CD4-positive, CD25-positive, alpha-beta regulatory T cell (primary cell): ENCODE measurements around the gene LSM14A. TPM values are rescaled to one million over a fixed set of nuclear protein-coding genes. Genes with fewer than 3 reads are reported as not detected.

Source experiments
- ATAC-seq, 2 donors: fragments of 150-1000 bp; cut with Tn5 transposase; one replicate each; pipeline ENCODE4 v1.10.0; 2021; ENCODE audit warnings: low read depth in 2 of 2, moderate number of reproducible peaks in 2 of 2, moderate library complexity in 1 of 2
- DNase-seq, 3 donors: peaks; one replicate each; pipeline versions ENCODE4 v3.0.0 to v3.0.0-alpha.2; 2012 to 2022; ENCODE audit warnings: mixed read lengths in 1 of 3
- H3K27ac ChIP-seq: one replicate; pipeline ENCODE4 v1.7.0; 2013; ENCODE audit warnings: mild to moderate bottlenecking, low read length; ENCODE audit not compliant: insufficient read depth, poor library complexity, severe bottlenecking
- H3K27me3 ChIP-seq: one replicate; pipeline ENCODE4 v1.7.0; 2013; ENCODE audit warnings: low read length; ENCODE audit not compliant: control insufficient read depth, insufficient read depth
- H3K36me3 ChIP-seq: one replicate; pipeline ENCODE4 v1.7.0; 2013; ENCODE audit warnings: mild to moderate bottlenecking, low read length, moderate library complexity; ENCODE audit not compliant: control insufficient read depth, insufficient read depth
- H3K4me1 ChIP-seq: 2 replicates; pipeline ENCODE4 v1.7.0; 2013; ENCODE audit warnings: mild to moderate bottlenecking, low read length; ENCODE audit not compliant: insufficient read depth, control insufficient read depth, poor library complexity, severe bottlenecking
- H3K4me3 ChIP-seq: one replicate; pipeline ENCODE4 v1.7.0; 2013; ENCODE audit warnings: low read depth, mild to moderate bottlenecking, low read length, moderate library complexity
- H3K9me3 ChIP-seq, 2 experiments: 1 replicate in 1 of 2; 2 replicates in 1 of 2; pipeline ENCODE4 v1.7.0; 2013; ENCODE audit warnings: low read length in 2 of 2, mild to moderate bottlenecking in 1 of 2, moderate library complexity in 1 of 2; ENCODE audit not compliant: control insufficient read depth in 2 of 2
- H3K27ac Mint-ChIP-seq, 3 donors: one replicate each; pipeline ENCODE4 v1.8.0; 2020 to 2022; ENCODE audit warnings: mild to moderate bottlenecking in 3 of 3, mixed read lengths in 3 of 3, moderate library complexity in 2 of 3
- H3K27me3 Mint-ChIP-seq: one replicate; pipeline ENCODE4 v1.8.0; 2022; ENCODE audit warnings: mild to moderate bottlenecking, mixed read lengths
- H3K36me3 Mint-ChIP-seq: one replicate; pipeline ENCODE4 v1.8.0; 2020; ENCODE audit warnings: mixed read lengths
- H3K4me1 Mint-ChIP-seq, 4 donors: one replicate each; pipeline ENCODE4 v1.8.0; 2020 to 2022; ENCODE audit warnings: mixed read lengths in 4 of 4, mild to moderate bottlenecking in 1 of 4
- H3K4me3 Mint-ChIP-seq, 4 donors: one replicate each; pipeline ENCODE4 v1.8.0; 2020 to 2022; ENCODE audit warnings: mild to moderate bottlenecking in 4 of 4, mixed read lengths in 4 of 4, moderate library complexity in 3 of 4
- H3K9me3 Mint-ChIP-seq, 7 donors: one replicate each; pipeline ENCODE4 v1.8.0; 2020 to 2022; ENCODE audit warnings: mixed read lengths in 7 of 7, mild to moderate bottlenecking in 3 of 7, moderate library complexity in 2 of 7
- polyA plus RNA-seq, 4 donors: library from polyadenylated mRNA; unstranded; fragments of 300-500 nt; fragmentation: Illumina TruSeq; gene quantifications; one replicate each; pipeline ENCODE4 v1.2.3, GENCODE V29; 2021
- total RNA-seq: library from RNA; stranded (reverse); gene quantifications from one replicate; pipeline ENCODE4 v1.2.3, GENCODE V29; 2022

LSM14A gene
- total and polyA plus RNA-seq, 5 donors from 2014 or later = 133 to 175 (median 150) TPM

DNA sequence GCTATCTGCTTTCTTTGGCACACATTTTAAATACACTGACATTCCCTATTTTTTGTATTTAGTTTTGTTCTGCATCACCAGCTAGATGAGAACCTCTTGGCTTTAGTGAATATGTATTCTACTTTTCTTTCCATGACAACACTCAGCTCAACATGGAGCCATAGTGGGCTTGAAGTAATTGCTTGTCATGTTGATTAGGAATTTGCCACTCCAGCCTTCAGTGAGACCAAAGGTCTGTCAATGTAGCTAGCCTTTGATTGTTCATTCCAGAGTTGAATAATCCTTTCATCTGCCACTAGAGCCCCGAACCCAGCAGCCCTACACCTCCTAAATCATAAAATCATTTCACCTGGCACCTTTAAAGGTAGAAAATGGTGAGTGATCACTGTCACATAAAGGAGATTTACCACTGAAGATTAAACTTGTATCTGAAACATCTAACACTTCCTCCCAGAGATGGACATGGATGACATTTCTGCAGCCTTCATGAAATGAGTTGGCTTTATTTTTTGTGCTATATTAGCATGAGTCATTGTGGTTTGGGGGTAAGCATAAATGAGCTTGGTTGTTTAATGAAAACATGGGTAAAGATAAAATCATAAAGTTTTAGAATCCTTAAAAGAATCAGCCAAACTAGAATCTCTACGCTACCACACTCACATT is 52.8 kb downstream of the LSM14A start:
- peak; percentile 55 to 64 for ATAC-seq
- Mint-ChIP-seq H3K9me3 (no peaks in the 10 kb centered on the region), H3K4me1 (peaks cover 23 to 44% (median 40%) of the 10 kb centered on the region in 4 donors), H3K27ac (peak overlapping the region; percentile 20 to 66 (median 53)), H3K4me3 (peak overlapping the region in 3 of 4 donors; percentile 17 to 51 (median 21)), H3K36me3 (peaks cover 59% of the 10 kb centered on the region), H3K27me3 (no peaks in the 10 kb centered on the region)
- Histone ChIP-seq H3K27me3 (no peaks in the 10 kb centered on the region), H3K27ac (peak overlapping the region; percentile 55), H3K9me3 (no peaks in the 10 kb centered on the region), H3K4me3 (peak overlapping the region; percentile 8), H3K4me1 (peaks cover 24% of the 10 kb centered on the region), H3K36me3 (peaks cover 86% of the 10 kb centered on the region)
- peak in 1 of 3 donors; percentile 67 for DNase-seq

DNA sequence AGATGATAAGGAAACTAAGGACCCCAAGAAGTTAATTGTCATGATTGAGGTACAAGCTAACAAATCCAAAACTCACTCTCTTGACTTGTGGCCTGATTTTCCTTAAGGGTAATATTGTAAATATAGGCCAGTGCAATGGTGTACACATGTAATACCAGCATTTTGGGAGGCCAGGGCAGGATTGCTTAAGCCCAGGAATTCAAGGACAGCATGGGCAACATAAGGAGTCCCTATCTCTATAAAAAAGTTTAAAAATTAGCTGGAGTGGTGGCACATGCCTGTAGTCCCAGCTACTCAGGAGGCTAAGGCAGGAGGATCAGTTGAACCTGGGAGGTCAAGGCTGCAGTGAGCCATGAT is 53.3 kb downstream of the LSM14A start:
- Mint-ChIP-seq H3K9me3 (no peaks in the 10 kb centered on the region), H3K4me1 (peaks cover 18 to 40% (median 36%) of the 10 kb centered on the region in 4 donors), H3K36me3 (peaks cover 56% of the 10 kb centered on the region), H3K4me3 (peak overlapping the region in 2 of 4 donors; percentile 17 to 21), H3K27me3 (no peaks in the 10 kb centered on the region), H3K27ac (peak overlapping the region in 2 of 3 donors; percentile 51 to 53)
- H3K9me3 ChIP-seq = no peaks in the 10 kb centered on the region
- H3K4me3 ChIP-seq = peak overlapping the region; percentile 8
- H3K27ac ChIP-seq = peak overlapping the region; percentile 55
- H3K36me3 ChIP-seq = peaks cover 85% of the 10 kb centered on the region
- peaks cover 24% of the 10 kb centered on the region for H3K4me1 ChIP-seq
- no peak for DNase-seq
- no peaks in the 10 kb centered on the region for H3K27me3 ChIP-seq
- no peak for ATAC-seq

DNA sequence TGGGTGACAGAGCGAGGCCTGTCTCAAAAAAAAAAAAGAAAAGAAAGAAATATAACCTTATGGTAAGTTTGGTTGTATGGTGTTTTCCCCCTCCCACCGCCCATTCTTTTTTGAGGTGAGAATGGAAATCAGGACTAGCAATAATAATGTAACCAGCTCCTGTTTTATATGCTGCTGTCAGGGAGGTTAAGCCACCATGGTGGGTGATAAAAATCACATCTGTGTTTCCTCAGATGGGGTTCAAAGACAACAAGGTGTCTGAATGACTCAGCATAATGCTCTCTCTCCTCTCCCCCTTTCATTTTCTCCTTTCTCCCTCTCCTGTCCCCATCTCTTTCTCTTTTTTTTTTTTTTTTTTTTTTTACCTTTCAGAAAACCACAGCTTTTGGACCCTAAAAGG is 53.7 kb downstream of the LSM14A start:
- DNase-seq (peak in 1 of 3 donors; percentile 67), ATAC-seq (peak in 1 of 2 donors; percentile 30)
- Histone ChIP-seq H3K4me1 (peaks cover 24% of the 10 kb centered on the region), H3K27me3 (no peaks in the 10 kb centered on the region), H3K9me3 (no peaks in the 10 kb centered on the region), H3K27ac (peak overlapping the region; percentile 55), H3K36me3 (peaks cover 81% of the 10 kb centered on the region), H3K4me3 (no peak overlapping the region)
- H3K4me3 Mint-ChIP-seq = peak overlapping the region in 2 of 4 donors; percentile 17 to 33
- peaks cover 55% of the 10 kb centered on the region for H3K36me3 Mint-ChIP-seq
- H3K27me3 Mint-ChIP-seq = no peaks in the 10 kb centered on the region
- peaks cover 17 to 38% (median 35%) of the 10 kb centered on the region in 4 donors for H3K4me1 Mint-ChIP-seq
- H3K9me3 Mint-ChIP-seq = no peaks in the 10 kb centered on the region
- peak overlapping the region in 2 of 3 donors; percentile 51 to 53 for H3K27ac Mint-ChIP-seq

DNA sequence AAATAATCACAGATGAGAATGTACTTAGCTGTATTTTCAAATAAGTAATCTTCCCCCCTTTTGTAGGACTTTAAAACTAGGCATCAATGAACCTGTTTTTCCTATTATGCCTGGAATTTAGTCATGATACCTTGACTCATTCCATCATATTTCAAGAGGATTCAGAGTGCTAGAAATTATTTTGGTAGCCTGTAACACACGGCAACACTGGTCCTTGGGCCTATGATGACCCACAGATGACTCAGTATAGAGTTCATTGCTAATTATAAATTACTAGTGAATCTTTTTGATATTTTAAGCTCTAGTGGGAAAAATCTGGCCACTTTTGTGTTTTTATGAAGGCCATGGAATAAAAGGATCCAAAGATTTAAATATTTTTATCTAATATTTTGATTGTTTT is 56.0 kb downstream of the LSM14A start:
- no peaks in the 10 kb centered on the region for H3K9me3 Mint-ChIP-seq
- H3K36me3 ChIP-seq = peaks cover 59% of the 10 kb centered on the region
- no peak overlapping the region for H3K27ac Mint-ChIP-seq

DNA sequence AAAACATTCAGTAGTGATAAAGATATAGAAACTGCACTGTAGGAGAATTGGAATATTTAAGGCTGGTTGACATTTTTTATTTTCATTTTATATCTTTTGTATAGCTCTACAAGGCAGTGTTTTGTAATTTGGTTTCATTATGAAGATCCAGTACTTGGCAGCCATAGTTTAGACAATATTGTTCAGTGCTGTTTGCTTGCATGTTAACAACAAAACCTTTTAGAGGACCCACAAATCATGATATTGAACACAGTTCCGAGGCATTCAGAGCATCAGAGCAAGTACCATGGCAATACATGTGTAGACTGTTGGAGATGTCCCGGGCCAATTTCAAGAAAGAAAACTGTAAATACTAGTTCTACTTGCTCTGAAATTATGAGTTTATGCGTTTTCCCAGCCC is 56.5 kb downstream of the LSM14A start:
- H3K4me3 Mint-ChIP-seq = no peak overlapping the region
- ATAC-seq (no peak), DNase-seq (no peak)
- H3K27ac Mint-ChIP-seq = peak overlapping the region in 1 of 3 donors; percentile 14
- H3K27me3 Mint-ChIP-seq = no peaks in the 10 kb centered on the region
- H3K36me3 Mint-ChIP-seq = peaks cover 40% of the 10 kb centered on the region
- H3K9me3 ChIP-seq = no peaks in the 10 kb centered on the region
- peaks cover 55% of the 10 kb centered on the region for H3K36me3 ChIP-seq
- no peaks in the 10 kb centered on the region for H3K27me3 ChIP-seq
- no peak overlapping the region for H3K27ac ChIP-seq
- H3K4me1 Mint-ChIP-seq = peaks cover 27 to 49% (median 36%) of the 10 kb centered on the region in 4 donors
- peaks cover 32% of the 10 kb centered on the region for H3K4me1 ChIP-seq
- H3K4me3 ChIP-seq = no peak overlapping the region
- no peaks in the 10 kb centered on the region for H3K9me3 Mint-ChIP-seq

More for the DNA sequence above, 56.0 kb downstream of the LSM14A start:
- H3K27me3 ChIP-seq = no peaks in the 10 kb centered on the region
- no peak overlapping the region for H3K4me3 ChIP-seq
- H3K4me1 ChIP-seq = peaks cover 32% of the 10 kb centered on the region
- Mint-ChIP-seq H3K4me3 (no peak overlapping the region), H3K36me3 (peaks cover 42% of the 10 kb centered on the region), H3K27me3 (no peaks in the 10 kb centered on the region), H3K4me1 (peaks cover 27 to 49% (median 38%) of the 10 kb centered on the region in 4 donors)
- ATAC-seq = no peak
- H3K27ac ChIP-seq = no peak overlapping the region
- no peaks in the 10 kb centered on the region for H3K9me3 ChIP-seq
- DNase-seq = no peak

DNA sequence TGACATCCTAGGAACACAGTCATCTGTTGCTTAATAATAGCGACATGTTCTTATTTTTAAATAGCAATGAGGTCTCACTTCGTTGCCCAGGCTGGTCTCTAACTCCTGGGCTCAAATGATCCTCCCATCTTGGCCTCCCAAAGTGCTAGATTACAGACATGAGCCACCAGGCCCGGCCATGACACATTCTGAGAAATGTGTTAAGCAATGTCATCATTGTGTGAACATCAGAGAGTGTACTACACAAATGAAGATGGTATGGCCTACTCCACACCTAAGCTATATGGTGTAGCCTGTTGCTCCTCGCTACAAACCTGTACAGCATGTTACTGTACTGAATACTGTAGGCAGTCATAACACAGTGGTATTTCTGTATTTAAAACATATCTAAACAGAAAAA is 57.4 kb downstream of the LSM14A start:
- peak overlapping the region in 1 of 3 donors; percentile 35 for H3K27ac Mint-ChIP-seq
- peaks cover 27% of the 10 kb centered on the region for H3K4me1 ChIP-seq
- no peaks in the 10 kb centered on the region for H3K9me3 Mint-ChIP-seq
- no peaks in the 10 kb centered on the region for H3K27me3 ChIP-seq
- peaks cover 34% of the 10 kb centered on the region for H3K36me3 Mint-ChIP-seq
- H3K27ac ChIP-seq = no peak overlapping the region
- peaks cover 49% of the 10 kb centered on the region for H3K36me3 ChIP-seq
- H3K9me3 ChIP-seq = no peaks in the 10 kb centered on the region
- no peak overlapping the region for H3K4me3 Mint-ChIP-seq
- peaks cover 27 to 41% (median 31%) of the 10 kb centered on the region in 4 donors for H3K4me1 Mint-ChIP-seq
- no peak for DNase-seq
- ATAC-seq = no peak
- H3K27me3 Mint-ChIP-seq = no peaks in the 10 kb centered on the region
- H3K4me3 ChIP-seq = no peak overlapping the region

DNA sequence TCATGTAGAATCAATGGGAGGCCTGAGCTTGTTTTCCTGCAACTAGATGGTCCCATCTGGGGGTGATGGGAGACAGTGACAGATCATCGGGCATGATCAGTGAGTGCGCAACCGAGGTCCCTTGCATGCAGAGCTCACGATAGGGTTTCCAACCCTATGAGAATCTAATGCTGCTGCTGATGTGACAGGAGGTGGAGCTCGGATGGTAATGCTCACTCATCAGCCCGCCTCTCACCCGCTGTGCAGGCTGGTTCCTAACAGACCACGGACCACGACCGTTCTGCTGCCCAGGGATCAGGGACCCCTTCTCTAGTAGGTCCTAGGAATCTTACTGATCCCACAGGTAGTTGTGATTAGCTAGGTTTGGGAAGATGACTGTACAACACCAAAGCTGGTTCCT is 58.5 kb downstream of the LSM14A start:
- ATAC-seq = no peak
- Mint-ChIP-seq H3K27ac (no peak overlapping the region), H3K36me3 (peaks cover 30% of the 10 kb centered on the region), H3K4me1 (peaks cover 16 to 37% (median 21%) of the 10 kb centered on the region in 4 donors), H3K9me3 (peaks cover 0 to 4% (median 0%) of the 10 kb centered on the region in 7 donors), H3K4me3 (peak overlapping the region in 1 of 4 donors; percentile 22), H3K27me3 (no peaks in the 10 kb centered on the region)
- H3K4me3 ChIP-seq = no peak overlapping the region
- peaks cover 16% of the 10 kb centered on the region for H3K4me1 ChIP-seq
- no peaks in the 10 kb centered on the region for H3K9me3 ChIP-seq
- no peak overlapping the region for H3K27ac ChIP-seq
- DNase-seq = no peak
- peaks cover 40% of the 10 kb centered on the region for H3K36me3 ChIP-seq
- H3K27me3 ChIP-seq = no peaks in the 10 kb centered on the region

DNA sequence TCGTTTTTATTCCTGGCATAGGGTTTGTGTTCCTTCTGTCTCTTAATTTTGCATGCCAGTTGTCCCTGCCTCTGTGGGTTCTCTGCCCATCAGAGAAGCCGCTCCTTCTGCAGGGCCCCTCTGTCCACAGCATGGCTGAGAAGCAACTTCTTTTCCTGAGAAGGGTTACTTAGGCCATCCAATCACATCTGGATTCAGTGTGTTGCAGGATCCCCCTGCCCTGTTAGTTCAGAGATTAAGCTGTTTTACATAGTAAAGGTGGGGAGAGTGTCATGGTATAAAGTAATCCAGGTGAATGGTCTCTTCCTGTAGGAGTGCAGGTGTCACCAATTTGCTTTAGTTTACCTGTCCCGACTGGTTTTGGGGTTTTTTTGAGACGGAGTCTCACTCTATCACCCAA is 59.1 kb downstream of the LSM14A start:
- peaks cover 34% of the 10 kb centered on the region for H3K36me3 Mint-ChIP-seq
- H3K4me1 ChIP-seq = peaks cover 10% of the 10 kb centered on the region
- ATAC-seq = no peak
- no peak overlapping the region for H3K27ac ChIP-seq
- peaks cover 0 to 4% (median 0%) of the 10 kb centered on the region in 7 donors for H3K9me3 Mint-ChIP-seq
- H3K27ac Mint-ChIP-seq = no peak overlapping the region
- no peaks in the 10 kb centered on the region for H3K9me3 ChIP-seq
- H3K4me3 Mint-ChIP-seq = peak overlapping the region in 1 of 4 donors; percentile 22
- no peaks in the 10 kb centered on the region for H3K27me3 ChIP-seq
- peaks cover 35% of the 10 kb centered on the region for H3K36me3 ChIP-seq
- no peak overlapping the region for H3K4me3 ChIP-seq
- H3K27me3 Mint-ChIP-seq = no peaks in the 10 kb centered on the region
- DNase-seq = no peak
- peaks cover 18 to 32% (median 19%) of the 10 kb centered on the region in 4 donors for H3K4me1 Mint-ChIP-seq
